ENCODE measurements around the gene LNX1.

DNA sequence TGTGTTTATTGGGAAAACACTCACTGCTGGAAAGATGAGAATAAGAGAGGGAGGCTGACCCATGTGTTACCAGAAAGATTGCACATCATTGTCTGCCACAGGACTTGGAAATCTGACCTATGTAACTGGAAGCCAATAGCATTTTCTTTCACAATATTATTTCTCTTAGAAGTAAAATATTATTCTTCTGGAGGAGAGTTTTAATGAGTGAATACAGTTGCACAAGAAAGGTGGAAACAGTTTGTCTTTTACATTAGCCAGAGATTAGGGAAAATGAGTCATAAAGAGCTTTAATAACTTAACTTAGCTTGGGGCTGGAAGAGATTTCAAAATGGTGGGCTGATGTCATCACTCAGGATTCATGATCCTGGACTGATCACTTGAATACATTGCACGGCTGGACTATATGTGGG is 31.5 kb upstream of the LNX1 start:
- TF ChIP-seq, protein P1, sequence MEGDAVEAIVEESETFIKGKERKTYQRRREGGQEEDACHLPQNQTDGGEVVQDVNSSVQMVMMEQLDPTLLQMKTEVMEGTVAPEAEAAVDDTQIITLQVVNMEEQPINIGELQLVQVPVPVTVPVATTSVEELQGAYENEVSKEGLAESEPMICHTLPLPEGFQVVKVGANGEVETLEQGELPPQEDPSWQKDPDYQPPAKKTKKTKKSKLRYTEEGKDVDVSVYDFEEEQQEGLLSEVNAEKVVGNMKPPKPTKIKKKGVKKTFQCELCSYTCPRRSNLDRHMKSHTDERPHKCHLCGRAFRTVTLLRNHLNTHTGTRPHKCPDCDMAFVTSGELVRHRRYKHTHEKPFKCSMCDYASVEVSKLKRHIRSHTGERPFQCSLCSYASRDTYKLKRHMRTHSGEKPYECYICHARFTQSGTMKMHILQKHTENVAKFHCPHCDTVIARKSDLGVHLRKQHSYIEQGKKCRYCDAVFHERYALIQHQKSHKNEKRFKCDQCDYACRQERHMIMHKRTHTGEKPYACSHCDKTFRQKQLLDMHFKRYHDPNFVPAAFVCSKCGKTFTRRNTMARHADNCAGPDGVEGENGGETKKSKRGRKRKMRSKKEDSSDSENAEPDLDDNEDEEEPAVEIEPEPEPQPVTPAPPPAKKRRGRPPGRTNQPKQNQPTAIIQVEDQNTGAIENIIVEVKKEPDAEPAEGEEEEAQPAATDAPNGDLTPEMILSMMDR (IDR thresholded peaks at IDR 0.05): no peak
- no peak for TF ChIP-seq POLR2A (IDR thresholded peaks at IDR 0.05)

Data from sigmoid colon (tissue), 3 donors.